ENCODE data around the gene TPTE.
"Not testable (repeated sequence)": the region's sequence is repeated elsewhere in the genome, so short reads cannot be mapped to it uniquely, and the experiment has no call there.

TPTE gene

GRCh38 chr21:10616535-10616934 is 95.2 kb downstream of the TPTE start:
- no peak for DNase-seq (ENCODE audit: low read depth in 2 of 2)

- DNase-seq (ENCODE audit: low read depth in 2 of 2), result not testable (repeated sequence)
These were observed 95.9 kb downstream of the TPTE start for GRCh38 chr21:10617133-10617752.

- no peak for DNase-seq (ENCODE audit: low read depth in 2 of 2)
These were observed 106.0 kb downstream of the TPTE start for GRCh38 chr21:10627316-10627863.

GRCh38 chr21:10629239-10629638 is 107.9 kb downstream of the TPTE start:
- not testable (repeated sequence) for DNase-seq (ENCODE audit: low read depth in 2 of 2)

DNA sequence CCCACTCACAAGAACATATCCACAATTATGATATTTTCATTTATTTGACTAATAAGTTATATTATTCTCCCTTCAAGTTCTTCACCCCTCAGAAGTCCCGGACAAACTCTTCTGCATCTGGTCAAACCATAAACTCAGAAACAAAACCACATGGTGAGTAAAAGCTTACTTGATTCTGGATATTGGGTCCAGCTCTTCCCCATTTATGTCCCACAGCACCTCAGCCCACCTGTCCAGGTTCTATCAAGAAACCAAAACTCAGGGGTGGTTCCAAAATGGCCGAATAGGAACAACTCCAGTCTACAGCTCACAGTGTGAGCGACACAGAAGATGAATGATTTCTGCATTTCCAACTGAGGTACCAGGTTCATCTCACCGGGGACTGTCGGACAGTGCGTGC is 109.4 kb downstream of the TPTE start:
- DNase-seq (ENCODE audit: low read depth in 2 of 2), result not testable (repeated sequence)

- not testable (repeated sequence) for DNase-seq (ENCODE audit: low read depth in 2 of 2)
These were observed 109.9 kb downstream of the TPTE start for GRCh38 chr21:10631316-10631715.

DNA sequence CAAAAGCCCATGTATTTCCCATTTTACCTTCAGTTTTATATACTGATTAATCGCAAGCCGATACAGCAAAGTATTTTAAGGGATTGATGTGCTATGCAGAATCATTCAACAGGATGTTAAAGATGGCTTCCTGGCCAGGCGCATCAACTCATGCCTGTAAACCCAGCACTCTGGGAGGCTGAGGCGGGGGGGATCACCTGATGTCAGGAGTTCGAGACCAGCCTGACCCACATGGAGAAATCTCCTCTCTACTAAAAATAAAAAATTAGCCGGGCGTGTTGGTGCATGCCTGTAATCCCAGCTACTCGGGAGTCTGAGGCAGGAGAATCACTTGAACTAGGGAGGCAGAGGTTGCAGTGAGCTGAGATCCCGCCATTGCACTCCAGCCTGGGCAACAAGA is 116.8 kb downstream of the TPTE start:
- DNase-seq (ENCODE audit: low read depth in 2 of 2), result not testable (repeated sequence)

DNA sequence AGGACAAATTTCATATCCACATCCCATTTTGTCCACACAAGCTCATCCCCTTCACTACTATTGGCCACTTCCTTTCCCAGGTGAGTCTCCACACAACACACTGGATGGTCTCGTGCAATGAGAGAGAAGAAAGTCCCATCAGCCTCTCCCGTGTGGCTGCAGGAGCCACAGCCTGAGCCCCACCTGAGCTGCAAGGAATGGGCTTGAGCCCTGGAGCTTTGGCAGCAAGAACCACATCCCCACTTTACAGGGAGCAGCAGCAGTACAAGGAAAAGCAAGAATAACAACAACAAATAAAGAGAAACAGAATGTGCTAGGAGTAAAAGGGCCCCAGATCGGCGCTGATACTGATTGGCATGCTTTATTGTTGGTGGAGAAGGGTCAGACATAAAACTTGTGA is 117.7 kb downstream of the TPTE start:
- DNase-seq (ENCODE audit: low read depth in 2 of 2), result no peak

- DNase-seq (ENCODE audit: low read depth in 2 of 2), result not testable (repeated sequence)
These were observed 118.4 kb downstream of the TPTE start for GRCh38 chr21:10639746-10640145.

GRCh38 chr21:10640446-10640845 is 119.1 kb downstream of the TPTE start:
- DNase-seq (ENCODE audit: low read depth in 2 of 2), result no peak

DNA sequence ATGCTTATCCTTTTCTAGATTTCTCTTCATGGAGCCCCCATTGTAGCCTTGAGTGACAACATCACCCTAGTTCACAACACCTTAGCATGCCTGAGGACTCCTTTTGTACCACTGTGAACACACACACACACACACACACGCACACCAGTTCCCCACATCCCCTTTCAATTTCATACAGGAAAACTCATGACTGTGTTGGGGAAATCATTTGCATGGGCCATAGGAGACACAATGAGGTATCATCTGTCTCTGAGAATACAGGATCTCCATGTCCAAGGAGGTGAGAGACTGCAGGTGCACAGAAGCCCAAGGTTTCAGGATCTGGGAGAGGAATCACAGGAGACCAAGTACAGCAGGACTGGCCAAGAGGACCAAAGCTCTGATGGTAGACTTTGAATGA is 119.7 kb downstream of the TPTE start:
- no peak for DNase-seq (ENCODE audit: low read depth in 2 of 2)

- DNase-seq (ENCODE audit: low read depth in 2 of 2), result not testable (repeated sequence)
These were observed 124.3 kb downstream of the TPTE start for GRCh38 chr21:10645667-10646066.

DNA sequence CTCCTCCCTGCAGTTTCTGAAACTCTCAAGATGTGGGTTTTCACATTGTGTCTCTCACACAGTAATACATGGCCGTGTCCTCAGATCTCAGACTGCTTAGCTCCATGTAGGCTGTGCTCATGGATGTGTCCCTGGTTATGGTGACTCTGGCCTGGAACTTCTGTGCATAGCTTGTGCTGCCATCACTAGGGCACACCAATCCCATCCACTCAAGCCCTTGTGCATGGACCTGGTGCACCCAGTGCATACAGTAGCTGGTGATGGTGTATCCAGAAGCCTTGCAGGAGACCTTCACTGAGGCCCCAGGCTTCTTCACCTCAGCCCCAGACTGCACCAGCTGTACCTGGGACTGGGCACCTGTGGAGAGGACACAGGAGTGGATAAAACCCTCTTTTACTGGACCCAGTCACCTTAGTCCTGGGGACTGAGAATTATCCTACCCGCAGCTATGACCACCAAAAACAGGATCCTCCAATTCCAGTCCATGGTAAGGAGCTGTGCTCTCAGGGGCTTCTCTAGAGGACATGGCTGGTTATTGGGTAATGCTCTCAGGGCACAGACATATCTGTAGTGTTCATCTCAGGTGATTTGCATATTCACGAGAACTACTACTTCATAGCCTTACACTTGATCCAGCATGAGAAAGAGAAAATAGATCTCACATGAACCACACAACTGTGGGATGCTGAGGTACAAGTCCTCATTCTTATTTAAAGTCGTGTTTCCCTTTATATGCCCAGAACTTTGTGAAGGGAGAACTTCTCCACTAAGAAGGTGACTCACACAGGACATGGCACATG is 128.2 kb downstream of the TPTE start:
- not testable (repeated sequence) for DNase-seq (ENCODE audit: low read depth in 2 of 2)

- DNase-seq (ENCODE audit: low read depth in 2 of 2), result not testable (repeated sequence)
These were observed 128.9 kb downstream of the TPTE start for GRCh38 chr21:10650297-10650696.
